ENCODE data around the gene AXIN1. TPM values are rescaled to one million over a fixed set of nuclear protein-coding genes. Genes with fewer than 3 reads are reported as not detected.

AXIN1 gene
- total RNA-seq, 1 experiment from 2014 or later = 32.7 TPM

- CTCF ChIA-PET = no interaction called here
- no peak overlapping the region for H3K27ac ChIP-seq (ENCODE audit: low read depth, low read length, poor library complexity, severe bottlenecking)
Measured at GRCh38 chr16:321532-321931, 31.0 kb downstream of the AXIN1 start.

GRCh38 chr16:320206-320605, 32.3 kb downstream of the AXIN1 start:
- intact Hi-C loops (cut with micrococcal nuclease; ENCODE audit: unreplicated experiment) = no loop called here
- Histone ChIP-seq H3K9me3 (ENCODE audit: low read depth, low read length, poor library complexity, severe bottlenecking) (no peaks in the 10 kb centered on the region), H3K4me1 (ENCODE audit: insufficient read depth, low read length, poor library complexity, severe bottlenecking) (peaks cover 8% of the 10 kb centered on the region), H3K27me3 (replicated peaks; ENCODE audit: insufficient read depth, low read depth, low read length, poor library complexity) (no peaks in the 10 kb centered on the region), H3K36me3 (ENCODE audit: insufficient read depth, low read length, poor library complexity, severe bottlenecking) (no peaks in the 10 kb centered on the region), H3K27ac (ENCODE audit: low read depth, low read length, poor library complexity, severe bottlenecking) (no peak overlapping the region), H3K4me3 (ENCODE audit: low read depth, low read length, poor library complexity, severe bottlenecking) (no peak overlapping the region)
- TF ChIP-seq EZH2 (IDR thresholded peaks at IDR 0.05; ENCODE audit: borderline replicate concordance, low read depth, low read length, poor library complexity, severe bottlenecking) (no peak), CTCF (conservative IDR thresholded peaks at IDR 0.05; ENCODE audit: low read depth, low read length) (no peak)
- DNase-seq (ENCODE audit: low spot score) = no peak
- ChIA-PET CTCF (no interaction called here), POLR2A (ENCODE audit: low non-redundant PET) (no interaction called here)
- BruUV-seq (replicated peaks) = no TSS peak

More at GRCh38 chr16:321532-321931, 31.0 kb downstream of the AXIN1 start:
- BruUV-seq (replicated peaks) = no TSS peak
- no peaks in the 10 kb centered on the region for H3K9me3 ChIP-seq (ENCODE audit: low read depth, low read length, poor library complexity, severe bottlenecking)
- H3K36me3 ChIP-seq (ENCODE audit: insufficient read depth, low read length, poor library complexity, severe bottlenecking) = no peaks in the 10 kb centered on the region
- DNase-seq (ENCODE audit: low spot score) = no peak
- POLR2A ChIA-PET (ENCODE audit: low non-redundant PET) = no interaction called here
- no peak for TF ChIP-seq CTCF (conservative IDR thresholded peaks at IDR 0.05; ENCODE audit: low read depth, low read length)
- no peak for TF ChIP-seq EZH2 (IDR thresholded peaks at IDR 0.05; ENCODE audit: borderline replicate concordance, low read depth, low read length, poor library complexity, severe bottlenecking)
- H3K4me3 ChIP-seq (ENCODE audit: low read depth, low read length, poor library complexity, severe bottlenecking) = no peak overlapping the region
- intact Hi-C loops (cut with micrococcal nuclease; ENCODE audit: unreplicated experiment) = no loop called here
- peaks cover 12% of the 10 kb centered on the region for H3K4me1 ChIP-seq (ENCODE audit: insufficient read depth, low read length, poor library complexity, severe bottlenecking)
- H3K27me3 ChIP-seq (replicated peaks; ENCODE audit: insufficient read depth, low read depth, low read length, poor library complexity) = no peaks in the 10 kb centered on the region

- no peak overlapping the region for H3K4me3 ChIP-seq (ENCODE audit: low read depth, low read length, poor library complexity, severe bottlenecking)
- H3K4me1 ChIP-seq (ENCODE audit: insufficient read depth, low read length, poor library complexity, severe bottlenecking) = no peaks in the 10 kb centered on the region
- POLR2A ChIA-PET (ENCODE audit: low non-redundant PET) = no interaction called here
- TF ChIP-seq EZH2 (IDR thresholded peaks at IDR 0.05; ENCODE audit: borderline replicate concordance, low read depth, low read length, poor library complexity, severe bottlenecking) = no peak
- TF ChIP-seq CTCF (conservative IDR thresholded peaks at IDR 0.05; ENCODE audit: low read depth, low read length) = no peak
- intact Hi-C loops (cut with micrococcal nuclease; ENCODE audit: unreplicated experiment) = no loop called here
- H3K9me3 ChIP-seq (ENCODE audit: low read depth, low read length, poor library complexity, severe bottlenecking) = no peaks in the 10 kb centered on the region
- no peak overlapping the region for H3K27ac ChIP-seq (ENCODE audit: low read depth, low read length, poor library complexity, severe bottlenecking)
- H3K27me3 ChIP-seq (replicated peaks; ENCODE audit: insufficient read depth, low read depth, low read length, poor library complexity) = no peaks in the 10 kb centered on the region
- H3K36me3 ChIP-seq (ENCODE audit: insufficient read depth, low read length, poor library complexity, severe bottlenecking) = no peaks in the 10 kb centered on the region
- CTCF ChIA-PET = no interaction called here
- no TSS peak for BruUV-seq (replicated peaks)
- DNase-seq (ENCODE audit: low spot score) = no peak
Measured at GRCh38 chr16:318628-319027, 33.9 kb downstream of the AXIN1 start.
